ENCODE data around the gene S1PR3. TPM values are rescaled to one million over a fixed set of nuclear protein-coding genes. Genes with fewer than 3 reads are reported as not detected.

Gene S1PR3
- total RNA-seq, 4 donors from 2014 or later: 4.3 to 13.5 (median 5.6) TPM

DNA sequence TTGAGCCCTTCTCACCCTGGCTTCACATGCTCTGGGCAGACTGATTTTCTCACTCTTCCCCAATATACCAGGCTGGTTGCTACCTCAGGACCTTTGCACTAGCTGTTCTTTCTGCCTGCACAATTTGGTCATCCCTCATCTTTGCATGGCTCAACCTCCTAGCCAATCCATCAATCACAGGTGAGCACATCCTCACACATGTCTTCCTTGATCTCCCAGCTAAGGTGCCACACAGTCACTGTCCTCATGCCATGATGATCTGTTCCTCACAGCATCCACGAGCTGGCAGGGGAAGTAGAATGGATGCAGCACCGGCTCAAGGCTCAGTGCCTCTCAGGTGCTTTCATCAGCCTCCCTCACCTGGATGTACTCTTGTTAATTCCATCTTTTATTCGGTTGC, 30.6 kb upstream of the S1PR3 start:
- TF ChIP-seq POLR2A (IDR thresholded peaks at IDR 0.05) (no peak), EP300 (IDR thresholded peaks at IDR 0.05) (no peak), POLR2AphosphoS5 (IDR thresholded peaks at IDR 0.05) (no peak)
- TF ChIP-seq, protein P1, sequence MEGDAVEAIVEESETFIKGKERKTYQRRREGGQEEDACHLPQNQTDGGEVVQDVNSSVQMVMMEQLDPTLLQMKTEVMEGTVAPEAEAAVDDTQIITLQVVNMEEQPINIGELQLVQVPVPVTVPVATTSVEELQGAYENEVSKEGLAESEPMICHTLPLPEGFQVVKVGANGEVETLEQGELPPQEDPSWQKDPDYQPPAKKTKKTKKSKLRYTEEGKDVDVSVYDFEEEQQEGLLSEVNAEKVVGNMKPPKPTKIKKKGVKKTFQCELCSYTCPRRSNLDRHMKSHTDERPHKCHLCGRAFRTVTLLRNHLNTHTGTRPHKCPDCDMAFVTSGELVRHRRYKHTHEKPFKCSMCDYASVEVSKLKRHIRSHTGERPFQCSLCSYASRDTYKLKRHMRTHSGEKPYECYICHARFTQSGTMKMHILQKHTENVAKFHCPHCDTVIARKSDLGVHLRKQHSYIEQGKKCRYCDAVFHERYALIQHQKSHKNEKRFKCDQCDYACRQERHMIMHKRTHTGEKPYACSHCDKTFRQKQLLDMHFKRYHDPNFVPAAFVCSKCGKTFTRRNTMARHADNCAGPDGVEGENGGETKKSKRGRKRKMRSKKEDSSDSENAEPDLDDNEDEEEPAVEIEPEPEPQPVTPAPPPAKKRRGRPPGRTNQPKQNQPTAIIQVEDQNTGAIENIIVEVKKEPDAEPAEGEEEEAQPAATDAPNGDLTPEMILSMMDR (IDR thresholded peaks at IDR 0.05): no peak
- no peaks in the 10 kb centered on the region for H3K4me1 ChIP-seq
- WGBS: 85% methylated on average over 3 of the region's 3 CpGs
- peaks cover 7% of the 10 kb centered on the region for H3K27me3 ChIP-seq
- no peak overlapping the region for H3K4me3 ChIP-seq
- no peaks in the 10 kb centered on the region for H3K36me3 ChIP-seq
- no peak overlapping the region for H3K27ac ChIP-seq
- DNase-seq (ENCODE audit: low spot score in 2 of 2): no peak
- H3K9me3 ChIP-seq: no peaks in the 10 kb centered on the region

DNA sequence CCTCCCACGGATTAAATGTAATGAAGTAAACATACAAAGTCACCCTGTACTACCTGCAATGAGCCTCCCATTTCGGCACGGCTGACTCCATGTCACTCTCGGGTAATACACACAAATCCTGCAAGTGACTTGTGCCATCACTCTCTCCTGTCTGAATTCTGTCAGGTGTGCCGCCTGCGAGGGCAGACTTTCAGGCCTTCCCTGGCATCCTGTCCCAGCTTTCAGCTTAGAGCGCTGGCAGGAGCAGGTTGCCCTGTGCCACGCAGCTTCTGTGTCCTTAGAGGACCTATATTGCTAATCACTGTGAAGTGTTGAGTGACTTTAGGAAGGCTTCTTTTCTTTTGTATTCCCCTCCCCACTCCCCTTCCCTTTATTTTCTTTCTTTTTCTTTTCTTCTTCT, 25.8 kb upstream of the S1PR3 start:
- H3K36me3 ChIP-seq: no peaks in the 10 kb centered on the region
- H3K4me3 ChIP-seq: no peak overlapping the region
- no peaks in the 10 kb centered on the region for H3K27me3 ChIP-seq
- DNase-seq (ENCODE audit: low spot score in 2 of 2): no peak
- no peak for TF ChIP-seq POLR2AphosphoS5 (IDR thresholded peaks at IDR 0.05)
- no peak for TF ChIP-seq EP300 (IDR thresholded peaks at IDR 0.05)
- TF ChIP-seq, protein P1 (IDR thresholded peaks at IDR 0.05): no peak
- no peak for TF ChIP-seq POLR2A (IDR thresholded peaks at IDR 0.05)
- H3K27ac ChIP-seq: no peak overlapping the region
- WGBS: 77% methylated on average over 8 of the region's 8 CpGs
- H3K4me1 ChIP-seq: no peaks in the 10 kb centered on the region
- no peaks in the 10 kb centered on the region for H3K9me3 ChIP-seq

DNA sequence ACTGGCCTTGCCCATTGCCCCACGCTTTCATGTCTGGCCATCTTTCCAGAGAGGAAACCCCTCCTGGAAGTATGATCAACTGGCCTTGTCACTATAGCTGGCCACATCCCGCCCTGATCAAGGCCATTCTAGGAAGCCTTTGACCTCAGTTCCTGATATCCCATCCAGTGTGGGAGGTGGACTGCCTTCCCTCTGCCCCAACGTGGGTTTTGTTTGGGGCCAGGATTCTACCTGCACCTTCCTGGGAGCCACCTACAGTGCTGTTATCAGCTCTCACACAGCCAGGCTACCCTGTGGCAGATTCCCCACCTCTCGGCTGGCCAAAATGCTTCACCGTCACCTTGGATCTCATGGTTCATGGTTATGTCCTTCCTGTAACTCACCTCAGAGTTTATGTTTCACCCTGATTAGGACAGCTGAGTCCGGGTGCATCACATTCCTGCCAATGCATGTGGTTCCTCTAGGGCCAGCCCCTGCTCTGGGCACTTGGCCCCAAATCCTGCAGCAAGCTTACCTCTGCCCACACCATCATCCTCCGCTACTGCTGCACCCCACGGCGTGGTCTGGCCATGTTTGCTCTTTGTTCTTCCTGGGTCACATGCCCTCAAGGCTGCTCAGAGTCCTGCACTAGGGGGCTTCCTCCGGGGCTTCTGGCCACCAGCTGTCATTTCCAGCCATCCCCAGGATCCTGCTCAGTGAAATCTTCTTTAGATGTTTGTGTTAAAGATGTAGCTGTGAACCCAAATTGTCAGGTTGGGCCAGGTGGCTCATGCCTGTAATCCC, 24.2 kb upstream of the S1PR3 start:
- TF ChIP-seq POLR2AphosphoS5 (IDR thresholded peaks at IDR 0.05) (no peak), EP300 (IDR thresholded peaks at IDR 0.05) (no peak), POLR2A (IDR thresholded peaks at IDR 0.05) (no peak)
- TF ChIP-seq, protein P1 (IDR thresholded peaks at IDR 0.05): no peak
- 76% methylated on average over 10 of the region's 10 CpGs for WGBS
- H3K4me3 ChIP-seq: no peak overlapping the region
- no peaks in the 10 kb centered on the region for H3K4me1 ChIP-seq
- H3K27me3 ChIP-seq: no peaks in the 10 kb centered on the region
- no peak overlapping the region for H3K27ac ChIP-seq
- H3K9me3 ChIP-seq: no peaks in the 10 kb centered on the region
- H3K36me3 ChIP-seq: no peaks in the 10 kb centered on the region
- no peak for DNase-seq (ENCODE audit: low spot score in 2 of 2)

DNA sequence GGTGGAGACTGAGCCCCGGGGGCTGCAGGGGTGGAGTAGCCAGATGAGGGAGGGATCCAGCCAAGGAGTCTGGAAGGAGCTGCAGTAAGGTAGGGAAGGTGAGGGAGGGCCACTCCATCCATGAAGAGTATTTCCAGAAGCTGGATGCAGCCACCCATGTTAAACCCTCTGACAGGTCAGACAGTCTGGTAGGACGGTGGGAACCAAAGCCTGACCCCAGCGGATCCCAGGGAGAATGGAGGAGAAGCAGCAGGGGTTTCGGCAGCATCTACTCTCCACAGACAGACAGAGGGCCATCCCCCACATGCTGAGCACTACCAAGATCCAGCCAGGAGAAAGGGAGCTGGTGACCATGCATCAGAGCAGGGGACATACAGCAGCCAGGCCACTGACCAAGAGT, 22.5 kb upstream of the S1PR3 start:
- no peaks in the 10 kb centered on the region for H3K27me3 ChIP-seq

More for the DNA sequence above, 22.5 kb upstream of the S1PR3 start:
- TF ChIP-seq, protein P1 (IDR thresholded peaks at IDR 0.05): no peak
- TF ChIP-seq EP300 (IDR thresholded peaks at IDR 0.05) (no peak), POLR2AphosphoS5 (IDR thresholded peaks at IDR 0.05) (no peak), POLR2A (IDR thresholded peaks at IDR 0.05) (no peak)
- DNase-seq (ENCODE audit: low spot score in 2 of 2): no peak
- Histone ChIP-seq H3K4me3 (no peak overlapping the region), H3K4me1 (no peaks in the 10 kb centered on the region), H3K27ac (no peak overlapping the region), H3K9me3 (no peaks in the 10 kb centered on the region), H3K36me3 (no peaks in the 10 kb centered on the region)
- 81% methylated on average over 4 of the region's 4 CpGs for WGBS
